Measurements from ENCODE around the gene ARHGDIG.
"Not testable (repeated sequence)": the region's sequence is repeated elsewhere in the genome, so short reads cannot be mapped to it uniquely, and the experiment has no call there.

ARHGDIG gene

GRCh38 chr16:280552-280951 is at the start of gene ARHGDIG:
Gene ARHGDIG, plus strand, starts transcription at chr16:280591. Its CDS starts 90 bp downstream, at chr16:280681.
- DNase-seq (ENCODE audit: low spot score): no peak

- no peak for DNase-seq (ENCODE audit: low spot score)
These were observed 49.4 kb upstream of the ARHGDIG start for GRCh38 chr16:230949-231348.

GRCh38 chr16:234468-235305 is 45.7 kb upstream of the ARHGDIG start, which contains the start of gene FAM234A:
Gene FAM234A, plus strand, starts transcription at chr16:234821. Its CDS starts 19,593 bp downstream, at chr16:254414.
- peak; percentile 93 for DNase-seq (ENCODE audit: low spot score)

- DNase-seq (ENCODE audit: low spot score): peak; percentile 91
These were observed 40.5 kb upstream of the ARHGDIG start for GRCh38 chr16:239948-240277.

- no peak for DNase-seq (ENCODE audit: low spot score)
These were observed 39.8 kb upstream of the ARHGDIG start for GRCh38 chr16:240559-240958.

- no peak for DNase-seq (ENCODE audit: low spot score)
These were observed 38.1 kb upstream of the ARHGDIG start for GRCh38 chr16:242281-242680.

- no peak for DNase-seq (ENCODE audit: low spot score)
These were observed 37.0 kb upstream of the ARHGDIG start for GRCh38 chr16:243348-243747.

- DNase-seq (ENCODE audit: low spot score): no peak
These were observed 35.3 kb upstream of the ARHGDIG start for GRCh38 chr16:245105-245504.

- no peak for DNase-seq (ENCODE audit: low spot score)
These were observed 33.4 kb upstream of the ARHGDIG start for GRCh38 chr16:247027-247426.

- DNase-seq (ENCODE audit: low spot score): no peak
These were observed 31.0 kb upstream of the ARHGDIG start for GRCh38 chr16:249431-249830.

GRCh38 chr16:252366-253337 is 27.7 kb upstream of the ARHGDIG start:
- DNase-seq (ENCODE audit: low spot score): no peak

GRCh38 chr16:253833-254232 is 26.6 kb upstream of the ARHGDIG start:
- no peak for DNase-seq (ENCODE audit: low spot score)

GRCh38 chr16:254461-254860 is 25.9 kb upstream of the ARHGDIG start:
- DNase-seq (ENCODE audit: low spot score): no peak

GRCh38 chr16:255183-255582 is 25.2 kb upstream of the ARHGDIG start:
- DNase-seq (ENCODE audit: low spot score): no peak

GRCh38 chr16:258091-258490 is 22.3 kb upstream of the ARHGDIG start:
- DNase-seq (ENCODE audit: low spot score): not testable (repeated sequence)

GRCh38 chr16:259226-259625 is 21.2 kb upstream of the ARHGDIG start:
- DNase-seq (ENCODE audit: low spot score): no peak

- DNase-seq (ENCODE audit: low spot score): no peak
These were observed 20.6 kb upstream of the ARHGDIG start for GRCh38 chr16:259814-260253.

- DNase-seq (ENCODE audit: low spot score): no peak
These were observed 20.1 kb upstream of the ARHGDIG start for GRCh38 chr16:260326-260725.

- no peak for DNase-seq (ENCODE audit: low spot score)
These were observed 19.2 kb upstream of the ARHGDIG start for GRCh38 chr16:261031-261691.

GRCh38 chr16:262121-262745 is 18.2 kb upstream of the ARHGDIG start:
- DNase-seq (ENCODE audit: low spot score): no peak

GRCh38 chr16:263182-263774 is 17.1 kb upstream of the ARHGDIG start:
- DNase-seq (ENCODE audit: low spot score): no peak

Data from pons (tissue), 1 donor.